Ovary (tissue), 9 donors: ENCODE measurements around the gene SHD. TPM values are rescaled to one million over a fixed set of nuclear protein-coding genes. Genes with fewer than 3 reads are reported as not detected.
"Not testable (repeated sequence)": the region's sequence is repeated elsewhere in the genome, so short reads cannot be mapped to it uniquely, and the experiment has no call there.

Experiments used
- DNase-seq, 5 donors: peaks; one replicate each; pipeline ENCODE4 v3.0.0-alpha.2; 2019 to 2020
- H3K27ac ChIP-seq, 2 donors: fragments of 200-600 bp; one replicate each; pipeline versions ENCODE4 v1.5.1 to v1.8.0; 2019 to 2022
- H3K27me3 ChIP-seq: fragments of 200-600 bp; one replicate; pipeline ENCODE4 v1.8.0; 2022
- H3K36me3 ChIP-seq: fragments of 200-600 bp; sonication (generic); one replicate; pipeline ENCODE4 v1.5.1; 2019
- H3K4me1 ChIP-seq: one replicate; pipeline ENCODE4 v1.8.1; 2013; ENCODE audit warnings: mild to moderate bottlenecking, moderate library complexity; ENCODE audit not compliant: insufficient read depth
- H3K4me3 ChIP-seq: fragments of 200-600 bp; sonication (generic); one replicate; pipeline ENCODE4 v1.5.1; 2017
- H3K9me3 ChIP-seq, 2 donors: fragments of 200-600 bp in 1 of 2; sonication (generic) in 1 of 2; one replicate each; pipeline versions ENCODE4 v1.5.1 to v1.8.1; 2013 to 2019; ENCODE audit warnings: mild to moderate bottlenecking in 1 of 2, moderate library complexity in 1 of 2
- EP300 ChIP-seq: sonication (generic); formaldehyde crosslinking; IDR thresholded peaks from one replicate; pipeline ENCODE4 v1.6.1; 2017; ENCODE audit warnings: antibody characterized with exemption
- POLR2A ChIP-seq: fragments of 450-650 bp; IDR thresholded peaks from one replicate; pipeline ENCODE4 v1.6.1; 2017; ENCODE audit warnings: antibody characterized with exemption, mild to moderate bottlenecking, moderate library complexity
- WGBS, 3 donors: extraction: QIAGEN DNeasy Blood & Tissue Kit in 1 of 3; methylation state at CpG; one replicate each; pipeline versions ENCODE4 v1.1.5 to v1.1.7; 2013 to 2017; 5-methylcytosine and 5-hydroxymethylcytosine counted together
- intact Hi-C, 4 donors: fragments of 100-400 bp; cut with DNase I; formaldehyde crosslinking; loops; one replicate each; pipeline versions ENCODE4 v1.11.0 to v1.15.1; 2022 to 2023
- polyA plus RNA-seq, 2 donors: library from polyadenylated mRNA; stranded (reverse); fragments of 200-250 nt in 1 of 2; fragments of 350-450 nt in 1 of 2; fragmentation: Illumina TruSeq in 1 of 2; extraction: RNeasy Lipid Tissue Mini Kit (QIAGEN cat#74804) in 1 of 2; gene quantifications; one replicate each; pipeline ENCODE4 v1.2.3, GENCODE V29; 2013 to 2014
- total RNA-seq, 7 donors: library from RNA; depleted of rRNA in 2 of 7; stranded (reverse); fragments of >200 nt in 2 of 7; fragmentation: NEBNext Ultra II Directional in 3 of 7; extraction: Animal tissue kit (Norgen Biotek cat#: 25700) in 3 of 7; gene quantifications; one replicate each; pipeline versions ENCODE4 v1.1.0 to v1.2.4, GENCODE V29; 2016 to 2023
- TF ChIP-seq, protein P1 (sequence below), 3 donors: fragments of 450-650 bp in 2 of 3; fragments of 200-600 bp in 1 of 3; IDR thresholded peaks; one replicate each; pipeline versions ENCODE4 v1.5.1 to v1.8.0; 2016 to 2022; ENCODE audit warnings: antibody characterized with exemption in 3 of 3, mild to moderate bottlenecking in 1 of 3
- donor health status: DM: no; HTN: no; CAD: no; lungs with moderate emphysema.
- donor health status: DM: no; HTN: no; CAD: no.
- donor health status: Bipolar disorder and iron deficiency.
- donor health status: DM: yes; HTN: yes; CAD: no.
- donor health status: DM: no; HTN: no; CAD: no.
- donor health status: DM: yes; HTN: yes; CAD: no.

The SHD gene
- total and polyA plus RNA-seq, 9 donors = 0.24 to 0.86 (median 0.48) TPM; not detected in 6

DNA sequence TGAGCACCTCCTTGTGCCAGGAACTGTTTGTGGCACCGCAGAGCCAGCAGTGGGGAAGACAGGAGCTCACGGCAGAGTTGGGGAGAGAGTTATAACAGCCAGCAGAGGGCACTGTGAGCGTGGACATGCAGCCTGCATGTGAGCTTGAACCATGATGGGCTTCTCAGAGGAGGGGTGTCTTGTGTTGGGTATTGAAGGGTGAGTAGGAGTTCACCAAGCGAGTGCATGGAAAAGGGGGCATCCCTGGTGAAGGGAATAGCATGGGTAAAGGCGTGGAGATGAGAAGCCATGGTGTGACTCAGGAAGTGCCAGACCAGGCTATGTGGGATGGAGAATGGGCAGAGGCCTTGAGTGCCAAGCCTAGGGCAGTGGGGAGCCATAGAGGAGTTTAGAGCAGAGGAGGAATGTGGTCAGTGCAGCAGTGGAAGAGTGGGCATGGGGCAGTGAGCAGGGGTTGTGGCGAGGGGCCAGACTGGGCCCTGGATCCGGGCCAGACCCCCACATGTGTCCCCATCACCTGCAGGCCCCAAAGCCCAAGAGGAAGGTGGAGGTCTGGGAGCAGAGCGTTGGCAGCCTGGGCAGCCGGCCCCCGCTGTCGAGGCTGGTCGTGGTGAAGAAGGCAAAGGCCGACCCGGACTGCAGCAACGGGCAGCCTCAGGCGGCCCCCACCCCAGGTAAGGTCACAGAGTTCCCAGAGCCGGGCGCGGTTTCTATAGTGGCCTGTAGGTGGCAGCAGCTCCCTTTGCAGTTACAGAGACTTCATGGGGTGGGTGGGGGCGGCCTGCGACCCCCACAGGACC lies 11.8 kb upstream of the SHD start:
- no peak overlapping the region for H3K27ac ChIP-seq
- DNase-seq = peak; percentile 34 to 72 (median 65)
- no peaks in the 10 kb centered on the region for H3K36me3 ChIP-seq

DNA sequence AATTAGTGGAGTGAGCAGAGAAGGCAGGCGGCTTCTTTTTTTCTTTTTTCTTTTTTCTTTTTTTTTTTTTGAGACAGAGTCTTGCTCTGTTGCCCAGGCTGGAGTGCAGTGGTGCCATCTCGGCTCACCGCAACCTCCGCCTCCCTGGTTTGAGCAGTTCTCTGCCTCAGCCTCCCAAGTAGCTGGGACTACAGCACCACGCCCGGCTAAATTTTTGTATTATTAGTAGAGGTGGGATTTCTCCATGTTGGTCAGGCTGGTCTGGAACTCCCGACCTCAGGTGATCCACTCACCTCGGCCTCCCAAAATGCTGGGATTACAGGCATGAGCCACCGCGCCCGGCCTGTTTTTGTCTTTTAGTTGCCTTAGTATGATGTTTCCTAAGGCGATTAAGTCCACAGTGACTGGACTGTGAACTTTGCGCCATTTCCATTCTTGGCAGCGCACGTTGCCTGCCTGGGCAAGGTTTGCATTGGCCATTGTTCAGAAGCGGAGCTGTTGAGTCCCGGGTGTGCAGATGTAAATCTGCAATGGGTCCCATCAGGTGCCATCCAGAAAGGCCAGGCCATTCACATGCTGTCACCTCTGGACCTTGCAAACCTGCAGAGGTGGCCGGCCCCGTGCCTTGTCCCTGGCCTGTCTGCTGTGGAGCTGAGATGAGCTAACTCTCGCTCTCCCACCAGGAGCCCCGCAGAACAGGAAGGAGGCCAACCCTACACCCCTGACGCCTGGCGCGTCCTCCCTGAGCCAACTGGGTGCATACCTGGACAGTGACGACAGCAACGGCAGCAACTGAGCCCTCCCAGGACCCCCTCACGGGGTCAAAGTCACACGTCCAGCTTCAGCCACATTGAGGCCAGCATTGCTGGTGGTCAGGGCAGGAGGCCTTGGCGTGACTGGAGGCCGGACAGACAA lies 10.9 kb upstream of the SHD start:
- 85 to 92% (median 86%) methylated on average over 28 to 30 of the region's 30 CpGs for WGBS, 3 donors
- H3K9me3 ChIP-seq = no peaks in the 10 kb centered on the region
- no peaks in the 10 kb centered on the region for H3K36me3 ChIP-seq
- H3K27ac ChIP-seq = no peak overlapping the region
- peaks cover 1% of the 10 kb centered on the region for H3K4me1 ChIP-seq
- no peak for DNase-seq
- no peaks in the 10 kb centered on the region for H3K27me3 ChIP-seq
- intact Hi-C loops = loop anchor here (5.0 to 10.0 kb wide), 6 partner anchors 77 to 287 kb away; partner anchors contain the start of genes MPND (in 1 of the 4) and SEMA6B (in 1 of the 4)
- TF ChIP-seq, protein P1, sequence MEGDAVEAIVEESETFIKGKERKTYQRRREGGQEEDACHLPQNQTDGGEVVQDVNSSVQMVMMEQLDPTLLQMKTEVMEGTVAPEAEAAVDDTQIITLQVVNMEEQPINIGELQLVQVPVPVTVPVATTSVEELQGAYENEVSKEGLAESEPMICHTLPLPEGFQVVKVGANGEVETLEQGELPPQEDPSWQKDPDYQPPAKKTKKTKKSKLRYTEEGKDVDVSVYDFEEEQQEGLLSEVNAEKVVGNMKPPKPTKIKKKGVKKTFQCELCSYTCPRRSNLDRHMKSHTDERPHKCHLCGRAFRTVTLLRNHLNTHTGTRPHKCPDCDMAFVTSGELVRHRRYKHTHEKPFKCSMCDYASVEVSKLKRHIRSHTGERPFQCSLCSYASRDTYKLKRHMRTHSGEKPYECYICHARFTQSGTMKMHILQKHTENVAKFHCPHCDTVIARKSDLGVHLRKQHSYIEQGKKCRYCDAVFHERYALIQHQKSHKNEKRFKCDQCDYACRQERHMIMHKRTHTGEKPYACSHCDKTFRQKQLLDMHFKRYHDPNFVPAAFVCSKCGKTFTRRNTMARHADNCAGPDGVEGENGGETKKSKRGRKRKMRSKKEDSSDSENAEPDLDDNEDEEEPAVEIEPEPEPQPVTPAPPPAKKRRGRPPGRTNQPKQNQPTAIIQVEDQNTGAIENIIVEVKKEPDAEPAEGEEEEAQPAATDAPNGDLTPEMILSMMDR (IDR thresholded peaks at IDR 0.05) = no peak
- no peak for TF ChIP-seq EP300
- TF ChIP-seq POLR2A = no peak
- H3K4me3 ChIP-seq = no peak overlapping the region

More for the DNA sequence above, 11.8 kb upstream of the SHD start:
- Histone ChIP-seq H3K27me3 (no peaks in the 10 kb centered on the region), H3K9me3 (no peaks in the 10 kb centered on the region), H3K4me1 (peaks cover 1% of the 10 kb centered on the region), H3K4me3 (no peak overlapping the region)
- 35 to 37% (median 35%) methylated on average over 21 of the region's 21 CpGs for WGBS, 3 donors
- TF ChIP-seq POLR2A = no peak
- TF ChIP-seq, protein P1 (IDR thresholded peaks at IDR 0.05) = peak; percentile 59 to 65 (median 62)
- intact Hi-C loops = loop anchor here (5.0 to 10.0 kb wide), 6 partner anchors 78 to 288 kb away; partner anchors contain the start of genes MPND (in 1 of the 4) and SEMA6B (in 1 of the 4)

DNA sequence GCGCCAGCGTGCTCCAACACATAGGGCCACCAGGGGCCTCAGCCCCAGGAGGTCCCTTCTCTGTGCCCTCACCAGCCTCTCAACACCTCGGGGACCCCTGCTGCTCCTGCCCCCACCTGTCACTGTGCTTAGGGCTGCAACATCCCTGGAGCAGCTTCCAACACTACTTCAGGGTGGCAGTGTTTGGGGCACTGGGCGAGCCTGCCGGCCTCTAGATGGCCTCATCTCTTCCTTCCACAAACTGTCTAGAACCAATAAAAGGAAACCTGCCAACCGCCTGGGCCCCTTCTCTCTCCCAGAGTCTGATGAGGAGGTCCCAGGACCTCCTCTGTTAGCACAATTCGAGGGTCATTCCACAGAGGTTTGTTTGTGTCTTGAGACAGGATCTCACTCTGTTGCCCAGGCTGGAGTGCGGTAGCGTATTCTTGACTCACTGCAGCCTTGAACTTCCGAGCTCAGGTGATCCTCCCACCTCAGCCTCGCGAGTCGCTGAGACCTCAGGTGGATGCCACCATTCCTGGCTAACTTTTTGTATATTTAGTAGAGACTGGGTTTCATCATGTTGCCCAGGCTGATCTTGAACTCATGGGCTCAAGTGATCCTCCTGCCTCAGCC lies 10.1 kb upstream of the SHD start:
- TF ChIP-seq EP300 (no peak), POLR2A (no peak)
- peaks cover 1% of the 10 kb centered on the region for H3K4me1 ChIP-seq
- WGBS, 3 donors = 87 to 89% (median 89%) methylated on average over 12 to 13 of the region's 13 CpGs
- no peaks in the 10 kb centered on the region for H3K36me3 ChIP-seq
- intact Hi-C loops = loop anchor here (5.0 to 10.0 kb wide), 6 partner anchors 76 to 286 kb away; partner anchors contain the start of genes MPND (in 1 of the 4) and SEMA6B (in 1 of the 4)
- H3K9me3 ChIP-seq = no peaks in the 10 kb centered on the region
- DNase-seq = no peak
- no peak overlapping the region for H3K27ac ChIP-seq
- no peaks in the 10 kb centered on the region for H3K27me3 ChIP-seq
- H3K4me3 ChIP-seq = no peak overlapping the region

DNA sequence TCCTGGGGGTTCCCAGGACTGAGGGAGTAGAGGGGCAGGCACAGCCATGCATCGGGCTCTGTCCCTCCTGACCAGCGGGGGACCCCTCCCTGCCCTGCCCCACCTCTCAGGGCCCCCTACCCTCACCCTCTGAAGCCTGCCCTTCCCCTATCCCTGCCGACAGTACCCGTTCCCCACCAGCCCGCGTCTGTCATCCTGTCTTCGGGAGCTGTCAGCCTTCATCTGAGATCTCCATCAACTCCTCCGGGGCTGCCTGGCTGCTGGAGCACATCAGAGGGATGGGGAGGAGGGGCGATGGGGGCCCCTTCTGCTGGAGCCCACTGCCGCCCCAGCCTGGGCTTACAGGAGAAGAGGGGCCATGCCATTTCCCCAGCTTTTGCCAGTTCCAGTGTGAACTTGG lies 6.2 kb upstream of the SHD start:
- 65 to 79% (median 69%) methylated on average over 10 of the region's 10 CpGs for WGBS, 3 donors

DNA sequence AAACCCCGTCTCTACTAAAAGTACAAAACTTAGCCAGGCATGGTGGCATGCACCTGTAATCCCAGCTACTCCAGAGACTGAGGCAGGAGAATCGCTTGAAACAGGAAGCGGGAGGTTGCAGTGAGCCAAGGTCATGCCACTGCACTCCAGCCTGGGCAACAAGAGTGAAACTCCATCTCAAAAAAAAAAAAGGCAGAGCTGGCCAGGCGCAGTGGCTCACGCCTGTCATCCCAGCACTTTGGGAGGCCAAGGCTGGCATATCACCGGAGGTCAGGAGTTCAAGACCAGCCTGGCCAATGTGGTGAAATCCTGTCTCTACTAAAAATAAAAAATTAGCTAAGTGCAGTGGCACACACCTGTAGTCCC lies 4.8 kb upstream of the SHD start:
- H3K27me3 ChIP-seq, H3K9me3 ChIP-seq, H3K36me3 ChIP-seq, DNase-seq, H3K4me1 ChIP-seq, H3K4me3 ChIP-seq, intact Hi-C loops, H3K27ac ChIP-seq: not testable (repeated sequence)
- 75 to 88% (median 82%) methylated on average over 6 of the region's 6 CpGs for WGBS, 3 donors

More for the DNA sequence above, 6.2 kb upstream of the SHD start:
- H3K27ac ChIP-seq = no peak overlapping the region
- no peak for TF ChIP-seq POLR2A
- TF ChIP-seq EP300 = no peak
- TF ChIP-seq, protein P1 (IDR thresholded peaks at IDR 0.05) = no peak
- peaks cover 1% of the 10 kb centered on the region for H3K4me1 ChIP-seq
- no peak overlapping the region for H3K4me3 ChIP-seq
- H3K36me3 ChIP-seq = no peaks in the 10 kb centered on the region
- no peaks in the 10 kb centered on the region for H3K27me3 ChIP-seq
- no peak for DNase-seq
- no peaks in the 10 kb centered on the region for H3K9me3 ChIP-seq
- intact Hi-C loops = no loop called here
